Measurements from ENCODE around the gene MTMR11.
"Not testable (repeated sequence)": the region's sequence is repeated elsewhere in the genome, so short reads cannot be mapped to it uniquely, and the experiment has no call there.

Gene MTMR11

GRCh38 chr1:149899460-149900284, 37.0 kb downstream of the MTMR11 start, which contains the start of gene BOLA1:
BOLA1 (plus strand) TSS chr1:149899568; CDS start chr1:149900060, 492 bp downstream.
- peak; percentile 67 to 75 for DNase-seq (ENCODE audit: low read depth in 2 of 2)

- DNase-seq (ENCODE audit: low read depth in 2 of 2) = no peak
Measured at GRCh38 chr1:149896575-149896974, 40.1 kb downstream of the MTMR11 start.

GRCh38 chr1:149888999-149889289, 47.7 kb downstream of the MTMR11 start:
- no peak for DNase-seq (ENCODE audit: low read depth in 2 of 2)

DNA sequence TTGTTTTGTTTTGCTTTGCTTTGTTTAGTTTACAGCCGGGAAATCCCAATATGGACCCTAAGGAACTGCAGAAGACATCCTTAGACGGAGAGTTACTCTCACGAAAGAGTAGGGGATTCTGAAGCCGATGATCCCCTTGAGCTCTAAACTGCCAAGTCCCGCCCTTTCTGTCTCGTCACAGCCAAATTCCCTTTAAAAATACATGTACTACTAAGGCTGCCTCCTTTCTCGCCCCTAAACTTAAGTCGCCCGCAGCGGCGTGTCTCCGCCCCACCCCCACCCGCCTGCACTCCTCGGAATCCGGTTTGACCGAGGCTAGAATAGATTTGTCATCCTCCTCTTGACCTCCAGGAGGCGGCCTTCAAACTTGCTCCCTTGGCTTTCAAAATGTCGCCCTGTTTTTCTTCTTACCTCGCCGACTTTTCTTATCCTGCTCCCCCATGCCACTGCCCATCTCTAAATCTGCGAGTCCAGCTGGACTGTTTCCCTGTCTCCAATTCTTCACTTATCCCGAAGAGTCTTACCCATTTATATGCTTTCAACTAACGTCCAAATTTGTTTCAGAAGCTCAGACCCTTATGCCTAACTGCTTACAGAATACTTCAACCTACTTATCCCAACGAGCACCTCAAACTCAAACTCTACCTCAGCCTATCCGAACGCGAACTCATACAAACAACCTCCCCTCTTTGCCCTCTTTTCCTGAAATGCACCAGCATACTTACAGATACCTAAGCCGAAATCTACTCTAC, 48.3 kb downstream of the MTMR11 start:
- DNase-seq (ENCODE audit: low read depth in 2 of 2) = peak; percentile 57 to 80

DNA sequence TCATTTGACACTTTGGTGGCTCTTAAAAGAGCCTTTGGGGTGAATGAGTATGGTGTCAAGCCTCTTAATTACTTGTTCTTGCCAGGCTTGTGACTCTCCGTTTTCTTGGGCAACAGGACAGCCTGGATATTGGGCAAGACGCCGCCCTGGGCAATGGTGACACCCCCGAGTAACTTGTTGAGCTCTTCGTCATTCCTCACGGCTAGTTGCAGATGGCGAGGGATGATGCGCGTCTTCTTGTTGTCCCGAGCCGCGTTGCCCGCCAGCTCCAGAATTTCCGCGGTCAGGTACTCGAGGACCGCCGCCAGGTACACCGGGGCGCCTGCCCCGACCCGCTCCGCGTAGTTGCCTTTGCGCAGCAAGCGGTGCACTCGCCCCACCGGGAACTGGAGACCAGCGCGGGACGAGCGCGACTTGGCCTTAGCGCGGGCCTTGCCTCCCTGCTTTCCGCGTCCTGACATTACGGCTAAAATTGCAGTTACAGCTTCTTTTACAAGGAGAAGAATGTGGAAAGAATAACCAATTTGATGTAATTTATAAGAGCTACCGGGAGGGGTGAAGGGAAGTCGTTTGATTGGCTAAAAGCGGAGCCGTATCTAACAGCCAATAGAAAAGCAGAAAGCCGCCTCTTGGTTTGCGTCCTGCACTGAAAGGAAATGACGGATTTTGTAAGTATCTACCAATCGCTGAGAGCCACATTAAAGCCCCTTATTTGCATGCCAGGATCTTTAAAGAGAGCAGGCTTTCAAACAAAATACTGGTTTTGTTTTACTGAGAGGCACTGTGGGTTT, 49.0 kb downstream of the MTMR11 start:
- DNase-seq (ENCODE audit: low read depth in 2 of 2) = peak in 1 of 2 experiments; percentile 61

DNA sequence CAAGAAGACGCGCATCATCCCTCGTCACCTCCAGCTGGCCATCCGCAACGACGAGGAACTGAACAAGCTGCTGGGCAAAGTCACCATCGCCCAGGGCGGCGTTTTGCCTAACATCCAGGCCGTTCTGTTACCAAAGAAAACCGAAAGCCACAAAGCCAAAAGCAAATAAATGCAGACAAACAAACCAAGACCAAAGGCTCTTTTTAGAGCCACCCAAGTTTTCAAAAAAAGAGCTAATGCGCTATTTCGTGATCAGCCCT, 49.6 kb downstream of the MTMR11 start:
- not testable (repeated sequence) for DNase-seq (ENCODE audit: low read depth in 2 of 2)

DNA sequence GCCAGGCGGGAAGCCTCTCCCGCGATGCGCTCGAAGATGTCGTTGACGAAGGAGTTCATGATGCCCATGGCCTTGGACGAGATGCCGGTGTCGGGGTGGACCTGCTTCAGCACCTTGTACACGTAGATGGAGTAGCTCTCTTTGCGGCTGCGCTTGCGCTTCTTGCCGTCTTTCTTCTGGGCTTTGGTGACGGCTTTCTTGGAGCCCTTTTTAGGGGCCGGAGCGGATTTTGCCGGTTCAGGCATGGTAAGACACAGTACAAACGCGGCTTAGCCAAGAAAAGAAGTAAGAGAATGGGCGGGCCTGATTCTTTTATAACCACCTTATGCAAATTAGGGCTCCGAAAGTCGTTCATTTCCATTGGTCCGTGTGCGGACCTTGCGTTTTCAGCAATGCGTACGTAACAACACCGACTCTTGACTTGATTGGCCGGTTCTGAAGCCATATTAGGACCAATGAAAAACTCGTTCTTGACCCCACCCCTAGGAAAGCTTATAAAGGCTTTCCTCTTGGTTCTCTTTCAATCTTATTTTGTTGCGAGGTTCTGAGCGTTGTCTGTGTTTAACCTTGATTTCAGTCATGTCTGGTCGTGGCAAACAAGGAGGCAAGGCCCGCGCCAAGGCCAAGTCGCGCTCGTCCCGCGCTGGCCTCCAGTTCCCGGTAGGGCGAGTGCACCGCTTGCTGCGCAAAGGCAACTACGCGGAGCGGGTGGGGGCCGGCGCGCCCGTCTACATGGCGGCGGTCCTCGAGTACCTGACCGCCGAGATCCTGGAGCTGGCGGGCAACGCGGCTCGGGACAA, 50.1 kb downstream of the MTMR11 start:
- DNase-seq (ENCODE audit: low read depth in 2 of 2) = peak; percentile 70 to 77

DNA sequence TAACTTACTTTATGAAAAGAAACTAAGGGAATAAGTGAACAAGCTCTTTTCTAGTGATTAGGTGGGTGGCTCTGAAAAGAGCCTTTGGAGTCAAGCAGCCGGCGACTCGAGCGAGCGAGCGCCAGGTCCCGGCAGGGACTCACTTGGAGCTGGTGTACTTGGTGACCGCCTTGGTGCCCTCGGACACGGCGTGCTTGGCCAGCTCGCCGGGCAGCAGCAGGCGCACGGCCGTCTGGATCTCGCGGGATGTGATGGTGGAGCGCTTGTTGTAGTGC, 50.6 kb downstream of the MTMR11 start:
- not testable (repeated sequence) for DNase-seq (ENCODE audit: low read depth in 2 of 2)

DNA sequence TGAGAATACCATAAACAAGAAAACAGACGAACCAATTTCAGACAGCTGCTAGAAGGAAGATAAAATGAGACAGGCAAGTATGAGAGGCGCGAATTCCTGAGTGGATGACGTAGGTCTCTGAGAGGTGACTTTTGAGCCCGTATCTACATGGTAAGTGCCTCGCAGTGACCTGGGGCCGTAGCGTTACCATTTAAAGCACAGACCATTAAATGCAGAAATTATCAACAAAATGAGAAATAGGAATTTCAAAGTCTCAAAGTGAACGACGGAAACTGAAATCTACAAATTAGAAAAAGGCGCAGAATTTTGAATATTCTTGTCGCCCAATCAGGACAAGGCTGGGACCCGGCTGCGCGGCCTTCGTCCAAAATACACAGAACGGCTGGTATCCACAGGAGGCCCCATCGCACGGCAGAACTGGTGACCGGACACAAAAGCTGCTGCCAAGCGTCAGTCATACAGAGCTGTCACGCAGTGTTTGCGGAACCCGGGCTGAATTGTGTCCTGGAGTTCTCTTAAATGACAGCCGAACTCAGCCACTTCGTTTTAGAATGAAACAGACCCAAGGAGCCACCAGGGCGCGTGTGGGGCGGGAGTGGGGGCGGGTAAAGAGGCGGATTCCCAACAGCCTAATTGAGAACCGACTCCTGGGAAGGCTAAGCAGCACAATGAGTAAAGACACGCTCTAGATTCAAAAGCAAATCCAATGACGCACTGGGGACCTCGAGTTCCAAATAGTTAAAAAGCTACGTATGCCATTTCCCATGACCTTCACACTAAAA, 51.1 kb downstream of the MTMR11 start:
- DNase-seq (ENCODE audit: low read depth in 2 of 2) = peak in 1 of 2 experiments; percentile 73

DNA sequence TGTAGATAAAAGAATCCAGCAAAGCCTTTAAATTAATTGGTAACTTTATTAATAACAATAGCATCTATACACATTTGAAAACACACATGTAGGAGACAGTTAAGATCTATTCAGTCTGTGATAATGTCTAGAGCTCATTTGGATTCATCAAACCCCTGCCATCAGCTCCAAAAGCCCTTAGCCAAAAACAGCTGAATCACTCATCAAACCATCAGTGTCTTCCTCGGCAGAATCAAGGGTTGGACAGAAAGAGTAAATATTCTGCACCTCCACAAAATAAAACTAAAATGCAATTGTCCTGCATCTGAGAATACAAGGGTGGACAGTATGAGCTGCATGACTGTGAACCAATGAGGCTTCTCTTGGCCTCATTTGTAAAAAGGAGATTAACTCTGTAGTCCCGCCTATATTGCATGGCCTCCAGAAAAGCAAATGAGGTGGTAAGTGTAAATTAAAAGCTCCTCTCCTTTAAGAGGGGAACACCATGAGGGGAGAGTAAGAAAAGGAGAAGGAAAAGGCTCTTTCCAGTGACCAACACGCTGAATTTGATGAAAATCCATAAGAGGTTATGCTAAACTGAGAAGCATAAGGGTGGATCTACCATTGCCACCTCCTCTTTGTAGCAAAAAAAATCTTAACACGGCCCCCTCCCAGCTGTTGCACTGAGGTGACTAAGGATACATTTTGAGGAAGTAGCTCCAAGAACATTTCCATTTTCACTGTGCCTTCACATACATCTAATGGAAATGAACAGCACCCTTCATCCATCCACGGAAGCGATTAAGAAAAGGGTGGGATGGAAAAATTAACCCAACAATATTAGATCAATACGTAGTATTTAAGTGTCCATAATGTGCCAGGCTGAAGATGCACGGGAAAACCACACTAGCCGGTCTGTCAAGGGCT, 52.0 kb downstream of the MTMR11 start:
- peak in 1 of 2 experiments; percentile 25 for DNase-seq (ENCODE audit: low read depth in 2 of 2)

DNA sequence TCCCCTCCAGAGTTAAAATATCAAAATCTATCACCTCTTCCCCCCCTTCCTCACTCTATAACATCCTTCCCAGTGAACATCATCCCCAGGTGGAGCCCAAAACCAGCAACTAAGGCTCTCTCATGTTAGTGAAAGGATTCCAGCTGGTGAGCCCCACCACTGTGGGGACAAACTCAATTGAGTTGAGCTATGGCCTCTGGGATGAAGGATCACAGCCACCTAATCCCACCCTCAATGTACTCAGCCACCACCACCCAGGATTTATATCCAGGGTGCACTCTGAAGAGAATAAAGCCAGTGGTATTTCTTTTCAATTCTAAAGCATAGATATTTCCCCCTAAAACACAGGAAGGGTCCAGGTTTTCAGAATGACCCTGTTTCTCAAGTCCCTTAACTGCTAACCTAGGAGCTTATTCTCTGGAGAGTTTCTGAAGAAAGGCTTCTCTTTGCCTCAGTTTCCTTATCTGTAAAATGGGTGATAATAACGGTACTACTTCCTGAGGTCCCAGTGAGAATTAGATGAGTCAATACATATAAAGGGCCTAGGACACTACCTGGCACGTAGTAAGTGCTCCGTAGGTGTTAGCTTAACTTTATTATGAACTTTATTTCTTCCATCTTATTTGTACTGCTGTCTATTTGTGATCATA, 53.0 kb downstream of the MTMR11 start:
- no peak for DNase-seq (ENCODE audit: low read depth in 2 of 2)

GRCh38 chr1:149881876-149882275, 54.8 kb downstream of the MTMR11 start:
- no peak for DNase-seq (ENCODE audit: low read depth in 2 of 2)

DNA sequence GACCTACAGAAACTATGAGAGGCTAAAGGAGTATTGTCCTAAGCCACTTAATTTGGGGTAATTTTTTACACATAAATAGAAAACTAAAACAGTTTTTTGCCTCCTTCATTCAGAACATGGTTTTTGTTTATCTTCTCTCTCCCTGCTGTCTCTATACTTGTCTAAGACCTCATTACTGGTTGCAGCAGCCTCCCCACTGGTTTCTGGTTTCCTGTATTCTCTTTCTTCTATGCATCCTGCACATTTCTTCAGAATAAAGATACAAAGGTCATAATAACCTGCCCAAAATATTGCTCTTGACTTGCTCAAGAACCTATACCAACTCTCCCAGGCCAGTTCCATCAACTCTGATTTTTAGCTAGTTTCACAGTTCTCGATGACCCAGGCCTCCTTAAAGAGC, 57.1 kb downstream of the MTMR11 start:
- DNase-seq (ENCODE audit: low read depth in 2 of 2) = no peak

Measured in stimulated activated CD4-positive, alpha-beta T cell treated with anti-CD3 and anti-CD28 coated beads, Interleukin-12 subunit alpha, Interleukin-12 subunit beta, amount 100 ng/mL, for 24 hours (primary cell).